Measurements from ENCODE around the gene ENSA. TPM values are rescaled to one million over a fixed set of nuclear protein-coding genes. Genes with fewer than 3 reads are reported as not detected.

Gene ENSA
- total RNA-seq, 4 donors from 2014 or later = 122 to 224 (median 130) TPM

GRCh38 chr1:150576794-150577556, 52.4 kb downstream of the ENSA start:
- TF ChIP-seq POLR2A (IDR thresholded peaks at IDR 0.05) = no peak
- TF ChIP-seq CTCF (IDR thresholded peaks at IDR 0.05) = no peak
- no peaks in the 10 kb centered on the region for H3K27me3 ChIP-seq
- H3K9me3 ChIP-seq = no peaks in the 10 kb centered on the region
- peak overlapping the region; percentile 99 for H3K27ac ChIP-seq
- DNase-seq = no peak
- intact Hi-C loops (cut with DNase I; ENCODE audit: low total_unique reads) = no loop called here
- peak overlapping the region; percentile 61 to 99 for H3K4me3 ChIP-seq
- H3K4me1 ChIP-seq = peaks cover 7 to 14% of the 10 kb centered on the region in 2 donors
- no peaks in the 10 kb centered on the region for H3K36me3 ChIP-seq

- intact Hi-C loops (cut with DNase I; ENCODE audit: low total_unique reads) = no loop called here
- Histone ChIP-seq H3K27me3 (no peaks in the 10 kb centered on the region), H3K9me3 (no peaks in the 10 kb centered on the region), H3K36me3 (no peaks in the 10 kb centered on the region), H3K27ac (peak overlapping the region; percentile 99), H3K4me3 (peak overlapping the region; percentile 61 to 99), H3K4me1 (peaks cover 8 to 14% of the 10 kb centered on the region in 2 donors)
- no peak for DNase-seq
- no peak for TF ChIP-seq CTCF (IDR thresholded peaks at IDR 0.05)
- no peak for TF ChIP-seq POLR2A (IDR thresholded peaks at IDR 0.05)
Measured at GRCh38 chr1:150576367-150576711, 53.1 kb downstream of the ENSA start.

- Histone ChIP-seq H3K27ac (peak overlapping the region; percentile 99), H3K4me1 (peaks cover 14% of the 10 kb centered on the region in 2 donors), H3K36me3 (no peaks in the 10 kb centered on the region), H3K4me3 (peak overlapping the region; percentile 61 to 99), H3K9me3 (no peaks in the 10 kb centered on the region), H3K27me3 (no peaks in the 10 kb centered on the region)
- TF ChIP-seq POLR2A (IDR thresholded peaks at IDR 0.05) (no peak), CTCF (IDR thresholded peaks at IDR 0.05) (no peak)
- intact Hi-C loops (cut with DNase I; ENCODE audit: low total_unique reads) = no loop called here
- DNase-seq = no peak
Measured at GRCh38 chr1:150575518-150576366, 53.7 kb downstream of the ENSA start.

GRCh38 chr1:150575072-150575489, 54.3 kb downstream of the ENSA start:
- Histone ChIP-seq H3K4me1 (peaks cover 11 to 17% of the 10 kb centered on the region in 2 donors), H3K36me3 (no peaks in the 10 kb centered on the region), H3K27me3 (no peaks in the 10 kb centered on the region), H3K4me3 (peak overlapping the region; percentile 61 to 99), H3K9me3 (no peaks in the 10 kb centered on the region), H3K27ac (peak overlapping the region; percentile 99)
- intact Hi-C loops (cut with DNase I; ENCODE audit: low total_unique reads) = no loop called here
- DNase-seq = no peak
- no peak for TF ChIP-seq CTCF (IDR thresholded peaks at IDR 0.05)
- TF ChIP-seq POLR2A (IDR thresholded peaks at IDR 0.05) = no peak
